HepG2 (cell line): ENCODE measurements around the gene TSLP.

Experiments
- CTCF ChIP-seq: sonication (generic); formaldehyde crosslinking; IDR thresholded peaks from 2 replicates; pipeline ENCODE4 v1.5.0; 2020; ENCODE audit warnings: mild to moderate bottlenecking, missing genetic modification reagents, moderate library complexity
- EHMT2 ChIP-seq: fragments of 200-600 bp; sonication (generic); IDR thresholded peaks from 2 replicates; pipeline ENCODE4 v1.7.0; 2017; ENCODE audit warnings: antibody characterized with exemption, low read depth, low read length, borderline replicate concordance
- ETV6 ChIP-seq: sonication (generic); formaldehyde crosslinking; conservative IDR thresholded peaks from 2 replicates; pipeline ENCODE4 v1.4.0; 2020; ENCODE audit warnings: missing genetic modification reagents
- TBL1XR1 ChIP-seq: fragments of 150-350 bp; IDR thresholded peaks from 2 replicates; pipeline ENCODE4 v1.6.1; 2014; ENCODE audit warnings: borderline replicate concordance, low read length; ENCODE audit not compliant: partially characterized antibody

- TF ChIP-seq ETV6 (CRISPR knock-in tag): no peak
- no peak for TF ChIP-seq EHMT2
- TF ChIP-seq CTCF (CRISPR knock-in tag): no peak
- no peak for TF ChIP-seq TBL1XR1
These were observed 1.7 kb upstream of the TSLP start for GRCh38 chr5:111069839-111070238.
